Peyer's patch (tissue), 4 donors: ENCODE results near the gene MMP24OS.

ENCODE experiments used
- POLR2A ChIP-seq, 2 donors: fragments of 450-650 bp; IDR thresholded peaks; one replicate each; pipeline ENCODE4 v1.5.1; 2017; ENCODE audit warnings: antibody characterized with exemption in 2 of 2, mild to moderate bottlenecking in 2 of 2, moderate library complexity in 2 of 2
- TF ChIP-seq, protein P1 (sequence below), 6 experiments: fragments of 450-650 bp in 4 of 6; fragments of 200-600 bp in 2 of 6; sonication (generic) in 1 of 6; IDR thresholded peaks; one replicate each; pipeline ENCODE4 v1.5.1; 2017 to 2019; ENCODE audit warnings: antibody characterized with exemption in 6 of 6, mild to moderate bottlenecking in 3 of 6, moderate library complexity in 1 of 6

DNA sequence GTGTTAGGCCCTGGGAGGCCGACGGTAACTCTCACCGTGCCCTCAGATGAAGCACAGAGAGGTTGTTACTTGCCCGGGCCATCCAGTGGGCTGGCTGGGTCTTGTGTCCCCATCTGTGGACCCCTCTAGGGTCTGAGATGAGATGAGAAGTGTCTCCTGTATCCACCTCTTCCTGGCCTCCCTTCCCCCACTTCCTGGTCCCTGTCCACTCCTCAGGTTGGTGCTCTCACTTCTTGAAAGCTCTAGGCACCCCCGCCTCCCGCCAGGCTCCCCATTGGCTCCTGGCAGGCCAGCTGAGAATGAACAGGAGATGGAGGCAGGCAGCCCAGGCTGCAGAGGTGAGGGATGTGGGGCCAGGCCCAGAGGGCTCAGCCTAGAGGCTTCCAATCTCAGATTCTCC is 1.5 kb downstream of the MMP24OS start:
- TF ChIP-seq, protein P1, sequence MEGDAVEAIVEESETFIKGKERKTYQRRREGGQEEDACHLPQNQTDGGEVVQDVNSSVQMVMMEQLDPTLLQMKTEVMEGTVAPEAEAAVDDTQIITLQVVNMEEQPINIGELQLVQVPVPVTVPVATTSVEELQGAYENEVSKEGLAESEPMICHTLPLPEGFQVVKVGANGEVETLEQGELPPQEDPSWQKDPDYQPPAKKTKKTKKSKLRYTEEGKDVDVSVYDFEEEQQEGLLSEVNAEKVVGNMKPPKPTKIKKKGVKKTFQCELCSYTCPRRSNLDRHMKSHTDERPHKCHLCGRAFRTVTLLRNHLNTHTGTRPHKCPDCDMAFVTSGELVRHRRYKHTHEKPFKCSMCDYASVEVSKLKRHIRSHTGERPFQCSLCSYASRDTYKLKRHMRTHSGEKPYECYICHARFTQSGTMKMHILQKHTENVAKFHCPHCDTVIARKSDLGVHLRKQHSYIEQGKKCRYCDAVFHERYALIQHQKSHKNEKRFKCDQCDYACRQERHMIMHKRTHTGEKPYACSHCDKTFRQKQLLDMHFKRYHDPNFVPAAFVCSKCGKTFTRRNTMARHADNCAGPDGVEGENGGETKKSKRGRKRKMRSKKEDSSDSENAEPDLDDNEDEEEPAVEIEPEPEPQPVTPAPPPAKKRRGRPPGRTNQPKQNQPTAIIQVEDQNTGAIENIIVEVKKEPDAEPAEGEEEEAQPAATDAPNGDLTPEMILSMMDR (IDR thresholded peaks at IDR 0.05): no peak
- no peak for TF ChIP-seq POLR2A (IDR thresholded peaks at IDR 0.05)
